ENCODE data around the gene SLC25A12.

Gene SLC25A12

GRCh38 chr2:171747371-171747770, 146.7 kb downstream of the SLC25A12 start:
- H3K9me3 ChIP-seq (ENCODE audit: insufficient read depth, low read depth, low read length): no peaks in the 10 kb centered on the region
- no peak overlapping the region for H4K91ac ChIP-seq (ENCODE audit: low read depth, low read length)
- no peaks in the 10 kb centered on the region for H3K4me1 ChIP-seq (ENCODE audit: control insufficient read depth in 1 of 2, insufficient read depth in 2 of 2, low read length in 2 of 2)
- no peaks in the 10 kb centered on the region for H3K79me1 ChIP-seq (ENCODE audit: low read length)
- DNase-seq: no peak
- no peak overlapping the region for H4K8ac ChIP-seq (ENCODE audit: low read depth, low read length)
- no peaks in the 10 kb centered on the region for H3K27me3 ChIP-seq (ENCODE audit: insufficient read depth, low read length)
- no CpG with 5 or more reads among the region's 3 CpGs for WGBS (ENCODE audit: extremely low coverage, insufficient coverage, insufficient read length)
- no peak overlapping the region for H3K14ac ChIP-seq (ENCODE audit: low read length)
- no peak overlapping the region for H3K4me3 ChIP-seq (ENCODE audit: low read depth, low read length)
- H2BK5ac ChIP-seq (ENCODE audit: low read depth, low read length, poor library complexity): no peak overlapping the region
- no peak overlapping the region for H2BK120ac ChIP-seq (ENCODE audit: insufficient read depth, low read length, poor library complexity)
- H3K36me3 ChIP-seq (ENCODE audit: control insufficient read depth in 1 of 2, insufficient read depth in 2 of 2, low read length in 2 of 2): peaks cover 5 to 27% of the 10 kb centered on the region in 2 experiments
- no peak overlapping the region for H2AFZ ChIP-seq (ENCODE audit: insufficient read depth, low read length, poor library complexity)
- no peak overlapping the region for H3K27ac ChIP-seq (ENCODE audit: low read depth, low read length)
- H4K12ac ChIP-seq (ENCODE audit: low read depth, low read length): no peak overlapping the region
- H3K18ac ChIP-seq (ENCODE audit: low read length): no peak overlapping the region
- no peak overlapping the region for H2AK5ac ChIP-seq (ENCODE audit: low read length)
- no peaks in the 10 kb centered on the region for H3K79me2 ChIP-seq (ENCODE audit: control insufficient read depth, insufficient read depth, low read length, poor library complexity)
- no peak overlapping the region for H2BK12ac ChIP-seq (ENCODE audit: low read length)
- no peak overlapping the region for H3K4ac ChIP-seq (ENCODE audit: low read depth, low read length)
- H3K23ac ChIP-seq (ENCODE audit: low read length): no peak overlapping the region
- no peak overlapping the region for H3K4me2 ChIP-seq (ENCODE audit: low read length)
- H3K9ac ChIP-seq (ENCODE audit: low read length): no peak overlapping the region

GRCh38 chr2:171745806-171746205, 148.2 kb downstream of the SLC25A12 start:
- H2AFZ ChIP-seq (ENCODE audit: insufficient read depth, low read length, poor library complexity): no peak overlapping the region
- no peaks in the 10 kb centered on the region for H3K9me3 ChIP-seq (ENCODE audit: insufficient read depth, low read depth, low read length)
- no peaks in the 10 kb centered on the region for H3K4me1 ChIP-seq (ENCODE audit: control insufficient read depth in 1 of 2, insufficient read depth in 2 of 2, low read length in 2 of 2)
- H3K4ac ChIP-seq (ENCODE audit: low read depth, low read length): no peak overlapping the region
- H3K79me2 ChIP-seq (ENCODE audit: control insufficient read depth, insufficient read depth, low read length, poor library complexity): no peaks in the 10 kb centered on the region
- H3K4me2 ChIP-seq (ENCODE audit: low read length): no peak overlapping the region
- H3K18ac ChIP-seq (ENCODE audit: low read length): no peak overlapping the region
- no peak for DNase-seq
- no peak overlapping the region for H3K23ac ChIP-seq (ENCODE audit: low read length)
- no peak overlapping the region for H4K8ac ChIP-seq (ENCODE audit: low read depth, low read length)
- H2BK12ac ChIP-seq (ENCODE audit: low read length): no peak overlapping the region
- no peak overlapping the region for H3K27ac ChIP-seq (ENCODE audit: low read depth, low read length)
- H4K91ac ChIP-seq (ENCODE audit: low read depth, low read length): no peak overlapping the region
- no peaks in the 10 kb centered on the region for H3K27me3 ChIP-seq (ENCODE audit: insufficient read depth, low read length)
- H2BK120ac ChIP-seq (ENCODE audit: insufficient read depth, low read length, poor library complexity): no peak overlapping the region
- WGBS (ENCODE audit: extremely low coverage, insufficient coverage, insufficient read length): no CpG with 5 or more reads among the region's 4 CpGs
- H3K9ac ChIP-seq (ENCODE audit: low read length): no peak overlapping the region
- no peak overlapping the region for H3K4me3 ChIP-seq (ENCODE audit: low read depth, low read length)
- H2AK5ac ChIP-seq (ENCODE audit: low read length): no peak overlapping the region
- no peak overlapping the region for H4K12ac ChIP-seq (ENCODE audit: low read depth, low read length)
- H2BK5ac ChIP-seq (ENCODE audit: low read depth, low read length, poor library complexity): no peak overlapping the region
- H3K14ac ChIP-seq (ENCODE audit: low read length): no peak overlapping the region
- H3K79me1 ChIP-seq (ENCODE audit: low read length): no peaks in the 10 kb centered on the region
- H3K36me3 ChIP-seq (ENCODE audit: control insufficient read depth in 1 of 2, insufficient read depth in 2 of 2, low read length in 2 of 2): peaks cover 4 to 22% of the 10 kb centered on the region in 2 experiments

- Histone ChIP-seq H3K79me2 (ENCODE audit: control insufficient read depth, insufficient read depth, low read length, poor library complexity) (no peaks in the 10 kb centered on the region), H2BK120ac (ENCODE audit: insufficient read depth, low read length, poor library complexity) (no peak overlapping the region), H3K36me3 (ENCODE audit: control insufficient read depth in 1 of 2, insufficient read depth in 2 of 2, low read length in 2 of 2) (peaks cover 4 to 20% of the 10 kb centered on the region in 2 experiments), H2AFZ (ENCODE audit: insufficient read depth, low read length, poor library complexity) (no peak overlapping the region), H3K4ac (ENCODE audit: low read depth, low read length) (no peak overlapping the region), H3K23ac (ENCODE audit: low read length) (no peak overlapping the region), H3K14ac (ENCODE audit: low read length) (no peak overlapping the region), H2BK5ac (ENCODE audit: low read depth, low read length, poor library complexity) (no peak overlapping the region), H3K79me1 (ENCODE audit: low read length) (no peaks in the 10 kb centered on the region), H4K91ac (ENCODE audit: low read depth, low read length) (no peak overlapping the region), H3K27ac (ENCODE audit: low read depth, low read length) (no peak overlapping the region), H2BK12ac (ENCODE audit: low read length) (no peak overlapping the region), H3K4me1 (ENCODE audit: control insufficient read depth in 1 of 2, insufficient read depth in 2 of 2, low read length in 2 of 2) (no peaks in the 10 kb centered on the region), H4K8ac (ENCODE audit: low read depth, low read length) (no peak overlapping the region), H4K12ac (ENCODE audit: low read depth, low read length) (no peak overlapping the region), H2AK5ac (ENCODE audit: low read length) (no peak overlapping the region), H3K4me2 (ENCODE audit: low read length) (no peak overlapping the region), H3K18ac (ENCODE audit: low read length) (no peak overlapping the region), H3K9ac (ENCODE audit: low read length) (no peak overlapping the region), H3K27me3 (ENCODE audit: insufficient read depth, low read length) (no peaks in the 10 kb centered on the region), H3K4me3 (ENCODE audit: low read depth, low read length) (no peak overlapping the region), H3K9me3 (ENCODE audit: insufficient read depth, low read depth, low read length) (no peaks in the 10 kb centered on the region)
- no CpG with 5 or more reads among the region's 1 CpG for WGBS (ENCODE audit: extremely low coverage, insufficient coverage, insufficient read length)
- DNase-seq: no peak
Measured at GRCh38 chr2:171745141-171745540, 148.9 kb downstream of the SLC25A12 start.

GRCh38 chr2:171742760-171743159, 151.3 kb downstream of the SLC25A12 start:
- H3K27ac ChIP-seq (ENCODE audit: low read depth, low read length): no peak overlapping the region
- H3K9me3 ChIP-seq (ENCODE audit: insufficient read depth, low read depth, low read length): no peaks in the 10 kb centered on the region
- no peak overlapping the region for H4K8ac ChIP-seq (ENCODE audit: low read depth, low read length)
- no peak overlapping the region for H3K4me2 ChIP-seq (ENCODE audit: low read length)
- H2BK120ac ChIP-seq (ENCODE audit: insufficient read depth, low read length, poor library complexity): no peak overlapping the region
- H2BK12ac ChIP-seq (ENCODE audit: low read length): no peak overlapping the region
- no peaks in the 10 kb centered on the region for H3K79me1 ChIP-seq (ENCODE audit: low read length)
- no peak overlapping the region for H3K4ac ChIP-seq (ENCODE audit: low read depth, low read length)
- no peak overlapping the region for H3K18ac ChIP-seq (ENCODE audit: low read length)
- no peak overlapping the region for H4K12ac ChIP-seq (ENCODE audit: low read depth, low read length)
- H3K36me3 ChIP-seq (ENCODE audit: control insufficient read depth in 1 of 2, insufficient read depth in 2 of 2, low read length in 2 of 2): peaks cover 10 to 25% of the 10 kb centered on the region in 2 experiments
- no peak overlapping the region for H3K9ac ChIP-seq (ENCODE audit: low read length)
- no peak overlapping the region for H2BK5ac ChIP-seq (ENCODE audit: low read depth, low read length, poor library complexity)
- no peaks in the 10 kb centered on the region for H3K27me3 ChIP-seq (ENCODE audit: insufficient read depth, low read length)
- H3K4me3 ChIP-seq (ENCODE audit: low read depth, low read length): no peak overlapping the region
- no peak overlapping the region for H3K14ac ChIP-seq (ENCODE audit: low read length)
- no peak overlapping the region for H2AFZ ChIP-seq (ENCODE audit: insufficient read depth, low read length, poor library complexity)
- no peak for DNase-seq
- no peak overlapping the region for H4K91ac ChIP-seq (ENCODE audit: low read depth, low read length)
- no CpG with 5 or more reads among the region's 1 CpG for WGBS (ENCODE audit: extremely low coverage, insufficient coverage, insufficient read length)
- no peaks in the 10 kb centered on the region for H3K79me2 ChIP-seq (ENCODE audit: control insufficient read depth, insufficient read depth, low read length, poor library complexity)
- H2AK5ac ChIP-seq (ENCODE audit: low read length): no peak overlapping the region
- H3K4me1 ChIP-seq (ENCODE audit: control insufficient read depth in 1 of 2, insufficient read depth in 2 of 2, low read length in 2 of 2): no peaks in the 10 kb centered on the region
- H3K23ac ChIP-seq (ENCODE audit: low read length): no peak overlapping the region

Data from trophoblast cell (in vitro differentiated cells and primary cell).